Muscle of leg (tissue), 9 donors: ENCODE results near the gene SPTAN1. TPM values are rescaled to one million over a fixed set of nuclear protein-coding genes. Genes with fewer than 3 reads are reported as not detected.

Experiments used
- polyA plus RNA-seq, 8 donors: library from polyadenylated mRNA; unstranded; fragments of 120-200 nt; gene quantifications; one replicate each; pipeline versions ENCODE4 v1.2.1 to v1.2.3, GENCODE V29; 2013; ENCODE audit warnings: inconsistent platforms in 1 of 8, low replicate concordance in 1 of 8; ENCODE audit not compliant: insufficient read length in 8 of 8, insufficient read depth in 1 of 8
- total RNA-seq: library from RNA; stranded (reverse); fragments of 120-200 nt; gene quantifications from one replicate; pipeline ENCODE4 v1.2.4, GENCODE V29; 2013

SPTAN1 gene
- total and polyA plus RNA-seq, 9 donors: 227 to 384 (median 302) TPM

Other genes starting within 250 kb of the SPTAN1 start
- 23.9 TPM for gene TRUB2, start 230.1 kb upstream of the SPTAN1 start, total RNA-seq
- 10 to 100 TPM; 20.0 to 25.3 (median 23.6) TPM for gene TRUB2, start 230.1 kb upstream of the SPTAN1 start, polyA plus RNA-seq
- gene COQ4, start 229.7 kb upstream of the SPTAN1 start, total RNA-seq: 26.0 TPM
- gene COQ4, start 229.7 kb upstream of the SPTAN1 start, polyA plus RNA-seq: 10 to 100 TPM; 24.4 to 39.3 (median 32.8) TPM
- 7.2 TPM for gene SLC27A4, start 212.1 kb upstream of the SPTAN1 start, total RNA-seq
- 10 to 100 TPM; 11.8 to 16.3 (median 13.2) TPM for gene SLC27A4, start 212.1 kb upstream of the SPTAN1 start, polyA plus RNA-seq
- 48.3 TPM for gene URM1, start 181.2 kb upstream of the SPTAN1 start, total RNA-seq
- gene URM1, start 181.2 kb upstream of the SPTAN1 start, polyA plus RNA-seq: 10 to 100 TPM; 55.4 to 82.2 (median 68.5) TPM
- 57.6 TPM for gene CERCAM, start 131.7 kb upstream of the SPTAN1 start, total RNA-seq
- 100 to 1,000 TPM in 2 of 8 donors, 10 to 100 TPM in 6; 84.1 to 109 (median 97.0) TPM for gene CERCAM, start 131.7 kb upstream of the SPTAN1 start, polyA plus RNA-seq
- 23.5 TPM for gene ODF2, start 96.6 kb upstream of the SPTAN1 start, total RNA-seq
- 10 to 100 TPM; 25.5 to 41.8 (median 27.0) TPM for gene ODF2, start 96.6 kb upstream of the SPTAN1 start, polyA plus RNA-seq
- gene GLE1, start 47.9 kb upstream of the SPTAN1 start, total RNA-seq: 19.6 TPM
- 10 to 100 TPM; 16.9 to 20.4 (median 19.7) TPM for gene GLE1, start 47.9 kb upstream of the SPTAN1 start, polyA plus RNA-seq
- 40.8 TPM for gene DYNC2I2, start 104.3 kb downstream of the SPTAN1 start, total RNA-seq
- gene DYNC2I2, start 104.3 kb downstream of the SPTAN1 start, polyA plus RNA-seq: 10 to 100 TPM; 43.3 to 60.5 (median 50.8) TPM
- 385 TPM for gene SET, start 136.6 kb downstream of the SPTAN1 start, total RNA-seq
- 100 to 1,000 TPM; 288 to 388 (median 333) TPM for gene SET, start 136.6 kb downstream of the SPTAN1 start, polyA plus RNA-seq
- gene PKN3, start 149.9 kb downstream of the SPTAN1 start, total RNA-seq: 2.9 TPM
- 10 to 100 TPM in 1 of 8 donors, 1 to 10 TPM in 7; 7.1 to 11.0 (median 8.6) TPM for gene PKN3, start 149.9 kb downstream of the SPTAN1 start, polyA plus RNA-seq
- gene ZDHHC12, start 171.5 kb downstream of the SPTAN1 start, total RNA-seq: 5.7 TPM
- 10 to 100 TPM in 1 of 8 donors, 1 to 10 TPM in 7; 5.9 to 10.7 (median 6.8) TPM for gene ZDHHC12, start 171.5 kb downstream of the SPTAN1 start, polyA plus RNA-seq
- gene ZER1, start 219.3 kb downstream of the SPTAN1 start, total RNA-seq: 14.2 TPM
- gene ZER1, start 219.3 kb downstream of the SPTAN1 start, polyA plus RNA-seq: 10 to 100 TPM; 27.8 to 42.6 (median 34.2) TPM
- gene TBC1D13, start 234.7 kb downstream of the SPTAN1 start, total RNA-seq: 12.0 TPM
- gene TBC1D13, start 234.7 kb downstream of the SPTAN1 start, polyA plus RNA-seq: 10 to 100 TPM; 35.0 to 59.4 (median 38.9) TPM